Fibroblast of villous mesenchyme (primary cell): ENCODE results near the gene MRPL41. TPM values are rescaled to one million over a fixed set of nuclear protein-coding genes. Genes with fewer than 3 reads are reported as not detected.
A peak's percentile ranks its signal among the peaks of the same experiment; 100 is the strongest.

Experiments used
- DNase-seq: peaks from one replicate; pipeline ENCODE4 v3.0.0-alpha.2; 2010; ENCODE audit warnings: low read depth
- H3K4me3 ChIP-seq: 2 replicates; pipeline ENCODE4 v1.5.1; 2011; ENCODE audit warnings: low read depth, mild to moderate bottlenecking, low read length
- total RNA-seq: library from RNA; depleted of rRNA; stranded (reverse); fragments of >200 nt; gene quantifications from 2 replicates; pipeline ENCODE4 v1.2.3, GENCODE V29; 2012
- TF ChIP-seq, protein P1 (sequence below): IDR thresholded peaks from 2 replicates; pipeline ENCODE4 v1.5.1; 2012; ENCODE audit warnings: low read depth, mild to moderate bottlenecking, low read length; ENCODE audit not compliant: insufficient read depth

The MRPL41 gene
- 41.5 and 58.0 TPM in 2 replicates for total RNA-seq

DNA sequence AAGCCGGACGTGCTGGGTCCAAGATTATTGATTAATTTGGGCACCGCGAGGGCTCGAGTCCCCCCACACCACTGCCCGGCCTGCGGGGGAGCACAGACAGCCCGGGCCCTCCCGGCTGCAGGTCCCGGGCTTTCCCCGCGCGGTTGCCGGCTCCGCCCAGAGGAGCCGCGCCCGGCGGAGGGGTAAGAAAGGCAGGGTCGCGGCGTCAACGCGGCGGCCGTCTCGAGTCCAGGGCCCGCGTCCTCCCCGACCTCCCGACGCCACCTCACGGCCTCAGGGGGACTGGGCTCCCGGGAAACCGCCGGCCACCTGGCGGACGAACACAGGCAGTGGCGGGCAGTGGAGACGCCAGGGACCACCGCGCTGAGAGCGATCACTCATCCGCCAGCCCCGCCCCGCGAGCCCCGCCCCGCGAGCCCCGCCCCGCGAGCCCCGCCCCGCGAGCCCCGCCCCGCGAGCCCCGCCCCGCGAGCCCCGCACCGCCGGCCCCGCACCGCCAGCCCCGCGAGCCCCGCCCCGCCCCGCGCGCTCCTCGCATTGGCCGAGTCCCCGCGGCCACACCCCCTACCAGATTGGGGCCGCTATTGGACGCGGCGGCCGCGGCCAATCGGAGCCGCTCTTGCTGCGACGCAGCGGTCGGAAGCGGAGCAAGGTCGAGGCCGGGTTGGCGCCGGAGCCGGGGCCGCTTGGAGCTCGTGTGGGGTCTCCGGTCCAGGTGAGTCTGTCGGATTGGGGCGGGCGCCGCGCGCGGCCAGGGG lies at the start of gene MRPL41:
MRPL41 (plus strand) TSS at position 616 of the 758 bp plus-strand sequence. CDS start 203 bp downstream, outside the sequence.
- TF ChIP-seq, protein P1, sequence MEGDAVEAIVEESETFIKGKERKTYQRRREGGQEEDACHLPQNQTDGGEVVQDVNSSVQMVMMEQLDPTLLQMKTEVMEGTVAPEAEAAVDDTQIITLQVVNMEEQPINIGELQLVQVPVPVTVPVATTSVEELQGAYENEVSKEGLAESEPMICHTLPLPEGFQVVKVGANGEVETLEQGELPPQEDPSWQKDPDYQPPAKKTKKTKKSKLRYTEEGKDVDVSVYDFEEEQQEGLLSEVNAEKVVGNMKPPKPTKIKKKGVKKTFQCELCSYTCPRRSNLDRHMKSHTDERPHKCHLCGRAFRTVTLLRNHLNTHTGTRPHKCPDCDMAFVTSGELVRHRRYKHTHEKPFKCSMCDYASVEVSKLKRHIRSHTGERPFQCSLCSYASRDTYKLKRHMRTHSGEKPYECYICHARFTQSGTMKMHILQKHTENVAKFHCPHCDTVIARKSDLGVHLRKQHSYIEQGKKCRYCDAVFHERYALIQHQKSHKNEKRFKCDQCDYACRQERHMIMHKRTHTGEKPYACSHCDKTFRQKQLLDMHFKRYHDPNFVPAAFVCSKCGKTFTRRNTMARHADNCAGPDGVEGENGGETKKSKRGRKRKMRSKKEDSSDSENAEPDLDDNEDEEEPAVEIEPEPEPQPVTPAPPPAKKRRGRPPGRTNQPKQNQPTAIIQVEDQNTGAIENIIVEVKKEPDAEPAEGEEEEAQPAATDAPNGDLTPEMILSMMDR, result peak; percentile 53
- H3K4me3 ChIP-seq, result peak within 1 kb of the TSS; percentile 81
- peak; percentile 85 for DNase-seq

DNA sequence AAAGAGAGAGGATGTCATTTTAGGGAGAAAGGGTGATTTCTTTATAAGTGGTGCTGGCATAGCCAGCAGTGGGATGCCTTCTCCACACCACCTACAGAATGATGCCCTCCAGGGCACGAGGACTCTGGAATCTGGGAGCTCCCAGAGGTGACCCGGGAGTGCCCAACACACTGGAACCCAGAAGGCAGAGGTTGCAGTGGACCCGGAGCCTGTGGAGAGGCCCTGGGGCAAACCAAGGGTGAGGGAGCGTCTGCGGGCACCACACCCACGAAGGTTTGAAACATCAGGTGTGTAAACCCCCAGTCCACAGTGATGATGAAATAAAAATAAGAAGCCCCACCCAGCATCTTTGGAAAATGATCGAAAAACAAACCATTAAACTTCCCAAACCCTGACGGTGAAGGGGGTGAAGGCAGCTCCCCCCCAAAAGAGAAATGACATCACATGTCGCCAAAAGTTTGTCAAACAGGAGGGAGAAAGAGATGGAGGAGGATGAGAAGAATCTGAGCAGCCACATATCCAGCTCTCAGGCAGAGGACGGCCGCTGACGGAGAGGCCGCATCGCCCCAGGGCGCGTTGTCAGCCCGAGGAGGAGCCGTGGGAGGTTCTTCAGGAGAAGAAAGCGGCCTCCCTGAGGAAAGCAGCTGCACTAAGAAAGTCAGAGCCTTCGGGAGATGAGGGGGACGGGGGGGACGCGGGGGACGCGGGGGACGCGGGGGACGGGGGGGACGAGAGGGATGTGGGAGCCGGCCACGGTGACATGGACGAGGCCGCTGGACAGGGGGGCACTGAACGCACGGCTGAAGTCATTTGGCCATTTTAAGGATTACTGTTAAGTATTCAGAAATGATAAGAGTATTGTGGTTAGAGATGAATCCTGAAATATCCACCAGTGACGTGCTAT lies 49.4 kb upstream of the MRPL41 start:
- TF ChIP-seq, protein P1, result no peak
- no peak for DNase-seq
- no peak overlapping the region for H3K4me3 ChIP-seq

DNA sequence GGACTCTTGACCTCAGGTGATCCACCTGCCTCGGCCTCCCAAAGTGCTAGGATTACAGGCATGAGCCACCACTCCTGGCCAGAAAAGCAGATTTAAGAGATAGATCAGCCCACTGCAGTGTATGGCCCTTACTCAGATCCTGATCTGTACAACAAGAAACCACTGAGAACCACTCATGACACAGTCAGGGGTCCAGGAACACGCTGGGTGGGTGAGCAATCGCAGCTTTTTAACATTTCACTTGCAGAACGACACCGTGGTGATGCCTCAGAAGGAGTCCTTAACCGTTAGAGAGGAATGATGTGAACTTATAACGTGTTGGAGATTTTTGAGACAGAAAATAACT lies 47.3 kb upstream of the MRPL41 start:
- H3K4me3 ChIP-seq, result no peak overlapping the region
- TF ChIP-seq, protein P1, result no peak
- DNase-seq, result no peak

DNA sequence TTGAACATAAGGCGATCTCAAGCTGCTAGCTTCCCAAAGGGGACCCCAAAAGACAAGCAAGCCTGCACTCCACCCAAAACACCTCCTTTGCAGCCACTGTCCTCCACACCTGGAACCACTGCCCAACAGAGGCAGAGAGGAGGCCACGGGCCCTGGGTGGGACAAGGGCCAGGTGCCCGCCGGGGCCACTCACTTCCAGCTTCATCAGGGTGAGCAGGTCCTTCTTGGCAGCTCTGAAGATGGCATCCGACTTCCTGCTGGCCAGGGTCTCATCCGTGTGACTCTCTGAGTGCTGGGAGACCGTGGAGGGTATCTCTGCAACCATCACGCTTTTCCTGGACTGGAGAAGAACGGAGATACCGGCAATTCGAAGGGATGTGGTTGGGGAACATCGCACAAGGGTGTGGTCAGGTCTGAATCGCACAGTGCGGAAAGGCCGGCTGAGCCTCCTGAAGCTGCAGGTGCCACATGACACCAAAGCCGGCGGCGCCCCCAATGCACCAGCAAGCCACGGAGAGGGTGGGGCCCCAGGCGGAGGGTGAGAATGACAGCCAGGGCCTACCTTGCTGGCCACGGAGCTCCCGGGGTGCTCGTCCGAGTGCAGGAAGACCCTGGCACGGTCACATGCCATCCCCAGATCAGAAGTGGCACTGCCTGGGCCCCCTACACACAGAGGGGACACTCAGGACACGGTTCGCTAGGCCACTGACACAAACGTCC lies 46.1 kb upstream of the MRPL41 start:
- no peak overlapping the region for H3K4me3 ChIP-seq
- TF ChIP-seq, protein P1, result no peak
- DNase-seq, result no peak

DNA sequence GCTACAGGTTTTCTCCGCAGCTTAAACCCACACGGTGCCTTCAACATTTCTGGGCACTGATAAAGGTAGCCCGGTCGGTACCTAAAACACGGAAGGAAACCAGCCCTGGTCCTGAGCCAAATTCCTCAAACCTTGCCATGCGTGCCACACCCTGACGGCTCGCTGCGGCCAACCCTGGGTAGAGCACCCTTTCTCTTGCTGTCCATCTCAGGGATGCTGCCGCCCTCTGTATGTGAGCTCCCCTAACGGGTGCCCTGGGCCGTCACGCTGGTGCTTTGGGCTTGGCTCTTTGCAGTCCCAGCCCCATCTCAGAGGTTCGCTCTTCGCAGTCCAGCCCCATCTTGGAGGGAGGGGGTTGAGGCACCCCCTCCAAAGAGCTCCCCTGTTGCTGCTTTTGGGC lies 45.4 kb upstream of the MRPL41 start:
- H3K4me3 ChIP-seq, result no peak overlapping the region
- DNase-seq, result no peak
- TF ChIP-seq, protein P1, result no peak

DNA sequence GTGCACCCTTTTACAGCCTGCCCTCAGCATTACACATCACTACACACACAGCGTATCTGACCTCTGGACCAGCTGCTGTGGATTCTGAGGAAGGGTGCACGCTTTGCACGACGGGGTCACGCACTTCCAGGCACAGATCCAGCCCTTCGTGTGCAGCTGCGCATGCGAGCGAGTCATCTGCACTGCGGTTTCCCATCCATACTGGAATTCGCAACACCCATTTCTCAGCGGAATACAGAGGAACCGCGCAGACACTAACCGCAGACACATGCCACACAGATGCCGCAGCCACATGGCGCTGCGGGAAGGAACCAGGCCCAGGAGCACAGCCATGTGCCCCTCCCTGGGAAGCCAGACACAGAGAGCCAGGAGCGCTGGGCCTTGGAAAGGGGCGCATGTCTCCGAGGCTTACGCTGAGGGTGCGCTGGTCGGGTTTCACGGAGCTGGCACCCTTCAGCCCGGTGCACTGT lies 44.9 kb upstream of the MRPL41 start:
- DNase-seq, result peak; percentile 38
- H3K4me3 ChIP-seq, result no peak overlapping the region
- TF ChIP-seq, protein P1, result no peak
